ENCODE data around the gene ACOT13.
"Not testable (repeated sequence)": the region's sequence is repeated elsewhere in the genome, so short reads cannot be mapped to it uniquely, and the experiment has no call there.

ACOT13 gene

GRCh38 chr6:24694198-24694597 is 27.3 kb downstream of the ACOT13 start:
- DNase-seq, result peak; percentile 3

- peak; percentile 46 for DNase-seq
These were observed 28.8 kb downstream of the ACOT13 start for GRCh38 chr6:24695635-24696034.

- no peak for DNase-seq
These were observed 29.2 kb downstream of the ACOT13 start for GRCh38 chr6:24696097-24696496.

GRCh38 chr6:24699521-24700359 is 32.9 kb downstream of the ACOT13 start:
- no peak for DNase-seq

- DNase-seq, result no peak
These were observed 35.9 kb downstream of the ACOT13 start for GRCh38 chr6:24702720-24703282.

- no peak for DNase-seq
These were observed 37.6 kb downstream of the ACOT13 start for GRCh38 chr6:24704468-24704867.

- no peak for DNase-seq
These were observed 41.7 kb downstream of the ACOT13 start for GRCh38 chr6:24708612-24709011.

- no peak for DNase-seq
These were observed 42.3 kb downstream of the ACOT13 start for GRCh38 chr6:24709014-24709711.

GRCh38 chr6:24710519-24711303 is 43.8 kb downstream of the ACOT13 start:
- no peak for DNase-seq

- DNase-seq, result not testable (repeated sequence)
These were observed 49.8 kb downstream of the ACOT13 start for GRCh38 chr6:24716602-24717148.

- no peak for DNase-seq
These were observed 51.7 kb downstream of the ACOT13 start for GRCh38 chr6:24718449-24719124.

- peak; percentile 28 for DNase-seq
These were observed 52.5 kb downstream of the ACOT13 start, which contains the start of gene C6orf62 for GRCh38 chr6:24719125-24719971. TSS of gene C6orf62 (minus strand) at chr6:24719154. CDS start at chr6:24718668, 486 bp downstream.

- DNase-seq, result peak; percentile 57
These were observed 53.3 kb downstream of the ACOT13 start for GRCh38 chr6:24720131-24720603.

GRCh38 chr6:24720604-24721460 is 54.0 kb downstream of the ACOT13 start:
- DNase-seq, result peak; percentile 100

- peak; percentile 96 for DNase-seq
These were observed 54.8 kb downstream of the ACOT13 start for GRCh38 chr6:24721461-24722215.

GRCh38 chr6:24723270-24723669 is 56.4 kb downstream of the ACOT13 start:
- DNase-seq, result no peak

- not testable (repeated sequence) for DNase-seq
These were observed 63.8 kb downstream of the ACOT13 start for GRCh38 chr6:24730653-24731052.

GRCh38 chr6:24731456-24732134 is 64.7 kb downstream of the ACOT13 start:
- not testable (repeated sequence) for DNase-seq
